GM06990 (cell line): Measurements from ENCODE around the gene TMEM237.

Experiments used
- DNase-seq: peaks from one replicate; pipeline ENCODE4 v3.0.0-alpha.2; 2011; ENCODE audit not compliant: insufficient read length; ENCODE audit errors: extremely low read depth
- H3K27me3 ChIP-seq: replicated peaks from 2 replicates; pipeline ENCODE4 v1.6.0; 2011; ENCODE audit warnings: low read length; ENCODE audit not compliant: control insufficient read depth, insufficient read depth
- H3K36me3 ChIP-seq: 2 replicates; pipeline ENCODE4 v1.5.1; 2011; ENCODE audit warnings: low read length; ENCODE audit not compliant: control insufficient read depth, insufficient read depth
- H3K4me3 ChIP-seq: replicated peaks from 2 replicates; pipeline ENCODE4 v1.5.1; 2011; ENCODE audit warnings: low read depth, mild to moderate bottlenecking, control low read depth, low read length
- TF ChIP-seq, protein P1 (sequence below): IDR thresholded peaks from 2 replicates; pipeline ENCODE4 v1.5.1; 2011; ENCODE audit warnings: low read length, control low read depth, mild to moderate bottlenecking, inconsistent platforms; ENCODE audit not compliant: insufficient read depth, poor library complexity, severe bottlenecking

The TMEM237 gene

DNA sequence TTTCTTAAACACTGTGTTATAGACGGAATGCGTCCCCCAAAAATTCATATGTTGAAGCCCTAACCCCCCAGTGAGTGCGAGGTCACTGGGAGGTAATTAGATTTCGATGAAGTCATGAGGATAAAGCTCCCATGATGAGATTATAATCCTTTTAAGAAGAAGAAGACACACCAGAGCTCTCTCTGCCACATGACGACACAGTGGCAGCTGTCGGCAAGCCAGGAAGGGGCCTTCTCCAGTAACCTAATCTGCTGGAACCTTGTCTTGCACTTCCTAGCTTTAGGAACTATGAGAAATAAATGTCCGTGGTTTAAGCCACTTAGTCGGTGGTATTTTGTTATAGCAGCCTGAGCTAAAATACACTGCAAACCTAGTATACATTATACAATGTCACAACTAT is 12.3 kb downstream of the TMEM237 start:
- Histone ChIP-seq H3K4me3 (no peak overlapping the region), H3K36me3 (no peaks in the 10 kb centered on the region; the same call in 1 of the 2 replicates), H3K27me3 (no peaks in the 10 kb centered on the region)
- no peak for DNase-seq
- TF ChIP-seq, protein P1, sequence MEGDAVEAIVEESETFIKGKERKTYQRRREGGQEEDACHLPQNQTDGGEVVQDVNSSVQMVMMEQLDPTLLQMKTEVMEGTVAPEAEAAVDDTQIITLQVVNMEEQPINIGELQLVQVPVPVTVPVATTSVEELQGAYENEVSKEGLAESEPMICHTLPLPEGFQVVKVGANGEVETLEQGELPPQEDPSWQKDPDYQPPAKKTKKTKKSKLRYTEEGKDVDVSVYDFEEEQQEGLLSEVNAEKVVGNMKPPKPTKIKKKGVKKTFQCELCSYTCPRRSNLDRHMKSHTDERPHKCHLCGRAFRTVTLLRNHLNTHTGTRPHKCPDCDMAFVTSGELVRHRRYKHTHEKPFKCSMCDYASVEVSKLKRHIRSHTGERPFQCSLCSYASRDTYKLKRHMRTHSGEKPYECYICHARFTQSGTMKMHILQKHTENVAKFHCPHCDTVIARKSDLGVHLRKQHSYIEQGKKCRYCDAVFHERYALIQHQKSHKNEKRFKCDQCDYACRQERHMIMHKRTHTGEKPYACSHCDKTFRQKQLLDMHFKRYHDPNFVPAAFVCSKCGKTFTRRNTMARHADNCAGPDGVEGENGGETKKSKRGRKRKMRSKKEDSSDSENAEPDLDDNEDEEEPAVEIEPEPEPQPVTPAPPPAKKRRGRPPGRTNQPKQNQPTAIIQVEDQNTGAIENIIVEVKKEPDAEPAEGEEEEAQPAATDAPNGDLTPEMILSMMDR, result no peak

DNA sequence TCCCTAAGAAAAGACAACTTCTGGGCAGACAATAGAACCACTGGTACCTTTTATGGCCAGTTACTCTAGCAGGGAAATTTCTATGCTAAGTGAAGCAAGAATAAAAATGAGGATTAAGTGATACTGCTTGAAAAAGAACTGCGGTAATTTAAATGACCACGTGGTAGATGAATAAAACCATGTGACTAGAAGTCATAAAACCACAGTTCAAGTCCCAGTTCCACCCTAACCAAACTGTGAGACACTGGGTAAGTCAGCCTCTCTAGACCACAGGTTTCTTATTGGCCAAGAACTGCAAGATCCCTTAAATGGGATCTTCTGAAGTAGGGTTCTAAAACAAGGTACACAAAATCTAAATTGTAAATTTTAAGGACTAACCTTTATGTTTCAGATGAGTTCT is 12.7 kb downstream of the TMEM237 start:
- H3K4me3 ChIP-seq, result no peak overlapping the region
- H3K36me3 ChIP-seq, result no peaks in the 10 kb centered on the region; the same call in 1 of the 2 replicates
- DNase-seq, result no peak
- no peaks in the 10 kb centered on the region for H3K27me3 ChIP-seq
- TF ChIP-seq, protein P1, result no peak

DNA sequence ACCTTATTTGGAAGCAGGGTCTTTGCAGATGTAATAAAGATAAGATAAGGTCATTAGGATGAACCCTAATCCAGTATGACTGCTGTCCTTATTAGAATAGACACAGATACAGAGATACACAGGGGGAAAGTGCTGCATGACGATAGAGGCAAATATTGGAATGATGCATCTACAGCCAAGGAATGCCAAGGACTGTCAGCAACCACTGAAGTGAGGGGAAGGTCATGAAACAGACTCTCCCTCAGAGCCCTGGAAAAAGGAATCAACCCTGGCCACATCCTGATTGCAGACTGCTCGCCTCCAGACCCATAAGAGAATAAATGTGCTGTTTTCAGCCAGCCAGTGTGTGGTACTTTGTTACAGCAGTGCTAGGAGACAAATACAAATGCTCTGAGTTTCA is 14.8 kb downstream of the TMEM237 start:
- H3K27me3 ChIP-seq, result no peaks in the 10 kb centered on the region
- no peaks in the 10 kb centered on the region for H3K36me3 ChIP-seq
- TF ChIP-seq, protein P1, result no peak
- DNase-seq, result no peak
- no peak overlapping the region for H3K4me3 ChIP-seq

DNA sequence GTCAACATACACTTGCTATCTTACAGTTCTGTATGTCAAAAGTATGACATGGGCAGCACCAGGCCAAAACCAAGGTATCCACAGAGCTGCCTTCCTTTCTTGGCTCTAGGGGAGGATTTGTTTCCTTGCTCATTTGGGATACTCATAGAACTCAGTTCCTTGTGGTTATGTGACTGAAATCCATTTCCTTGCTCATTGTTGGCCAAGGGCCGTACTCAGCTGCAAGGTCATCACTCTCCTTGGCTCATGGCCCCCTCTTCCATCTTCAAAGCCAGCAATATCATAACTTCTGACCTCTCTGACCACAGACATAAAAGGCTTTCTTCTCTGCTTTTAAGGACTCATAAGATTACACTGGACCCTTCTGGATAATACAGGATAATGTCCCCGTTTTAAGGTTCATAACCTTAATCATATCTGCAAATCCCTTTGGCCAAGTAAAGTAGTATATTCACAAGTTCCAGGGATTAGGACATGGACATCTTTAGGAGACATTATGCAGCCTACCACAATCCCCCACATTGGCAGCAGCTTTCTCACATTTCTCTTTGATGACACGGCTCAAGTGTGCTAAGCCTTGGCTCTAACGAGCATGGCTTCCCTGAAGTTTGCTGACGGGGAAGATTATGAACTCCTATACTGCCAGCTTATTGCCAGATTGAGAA is 20.9 kb downstream of the TMEM237 start:
- no peaks in the 10 kb centered on the region for H3K36me3 ChIP-seq
- TF ChIP-seq, protein P1, result no peak
- H3K27me3 ChIP-seq, result no peaks in the 10 kb centered on the region
- H3K4me3 ChIP-seq, result no peak overlapping the region
- no peak for DNase-seq

DNA sequence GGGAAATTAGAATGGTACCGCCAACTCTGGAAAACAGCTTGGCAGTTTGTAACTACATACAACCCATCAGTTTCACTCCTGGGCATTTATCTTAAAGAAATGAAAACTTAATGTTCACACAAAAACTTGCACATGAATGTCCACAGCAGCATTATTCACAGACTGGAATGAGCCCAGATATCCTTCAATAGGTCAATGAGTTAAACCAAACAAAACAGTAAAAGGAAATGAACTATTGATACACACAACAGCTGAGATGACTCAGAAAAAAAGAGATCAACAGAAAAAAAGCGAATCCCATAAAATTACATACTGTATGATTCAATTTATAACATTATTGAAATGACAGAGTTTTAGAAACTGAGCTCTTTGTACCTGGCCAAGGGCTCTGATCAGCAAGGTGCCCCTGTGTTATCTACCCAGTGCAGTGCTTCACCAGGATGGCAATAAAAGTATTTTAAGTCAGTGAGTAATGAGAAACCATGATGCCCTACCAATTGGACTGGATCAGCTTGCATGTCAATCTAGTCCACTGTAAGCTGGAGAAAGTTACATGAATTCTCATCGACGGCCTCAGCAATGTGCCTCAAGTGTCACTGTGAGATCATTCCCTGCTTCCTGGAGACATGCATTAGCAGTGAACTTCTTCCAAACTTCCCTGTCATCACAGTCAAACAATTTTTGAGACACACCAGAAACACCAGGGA is 21.9 kb downstream of the TMEM237 start:
- no peak overlapping the region for H3K4me3 ChIP-seq
- no peak for DNase-seq
- H3K36me3 ChIP-seq, result no peaks in the 10 kb centered on the region
- TF ChIP-seq, protein P1, result no peak
- no peaks in the 10 kb centered on the region for H3K27me3 ChIP-seq
